Activated CD8-positive, alpha-beta T cell treated with anti-CD3 and anti-CD28 coated beads for 36 hours (primary cell): Measurements from ENCODE around the gene ART1. TPM values are rescaled to one million over a fixed set of nuclear protein-coding genes. Genes with fewer than 3 reads are reported as not detected.

Experiments used
- ATAC-seq: fragments of 200-7000 bp; cut with Tn5 transposase; one replicate; pipeline ENCODE4 v1.10.0; 2021; ENCODE audit warnings: mild to moderate bottlenecking, moderate library complexity
- CTCF ChIA-PET: fragments of 350-600 bp; sonication (Branson Sonifier 250); formaldehyde crosslinking; loops from one replicate; lab custom pipeline; 2021; ENCODE audit warnings: antibody characterized with exemption; lab: Charles Lee
- POLR2A ChIA-PET: fragments of 350-600 bp; sonication (Branson Sonifier 250); formaldehyde crosslinking; loops from one replicate; lab custom pipeline; 2021; ENCODE audit warnings: antibody characterized with exemption; lab: Charles Lee
- DNase-seq: peaks from one replicate; pipeline ENCODE4 v3.0.0-alpha.2; 2020
- H3K27ac Mint-ChIP-seq: one replicate; pipeline ENCODE4 v1.8.0; 2021; ENCODE audit warnings: mild to moderate bottlenecking, mixed read lengths
- H3K27me3 Mint-ChIP-seq: one replicate; pipeline ENCODE4 v1.8.0; 2021; ENCODE audit warnings: mixed read lengths
- H3K36me3 Mint-ChIP-seq: one replicate; pipeline ENCODE4 v1.8.0; 2021; ENCODE audit warnings: low read depth, mixed read lengths
- H3K4me1 Mint-ChIP-seq: one replicate; pipeline ENCODE4 v1.8.0; 2021; ENCODE audit warnings: low read depth, mixed read lengths
- H3K4me3 Mint-ChIP-seq: one replicate; pipeline ENCODE4 v1.8.0; 2021; ENCODE audit warnings: mild to moderate bottlenecking, moderate library complexity, mixed read lengths
- H3K9me3 Mint-ChIP-seq: one replicate; pipeline ENCODE4 v1.8.0; 2021; ENCODE audit warnings: mixed read lengths
- CTCF ChIP-seq: fragments of 200-600 bp; IDR thresholded peaks from one replicate; pipeline ENCODE4 v1.8.0; 2022; ENCODE audit warnings: antibody characterized with exemption, mild to moderate bottlenecking
- intact Hi-C: fragments of 100-400 bp; cut with micrococcal nuclease; formaldehyde crosslinking; loops from one replicate; pipeline ENCODE4 v1.10.0; 2022
- total RNA-seq, 2 experiments: library from RNA; stranded (reverse); gene quantifications; one replicate each; pipeline ENCODE4 v1.2.3, GENCODE V29; 2021

ART1 gene
- total RNA-seq, 2 experiments from 2014 or later: not detected

DNA sequence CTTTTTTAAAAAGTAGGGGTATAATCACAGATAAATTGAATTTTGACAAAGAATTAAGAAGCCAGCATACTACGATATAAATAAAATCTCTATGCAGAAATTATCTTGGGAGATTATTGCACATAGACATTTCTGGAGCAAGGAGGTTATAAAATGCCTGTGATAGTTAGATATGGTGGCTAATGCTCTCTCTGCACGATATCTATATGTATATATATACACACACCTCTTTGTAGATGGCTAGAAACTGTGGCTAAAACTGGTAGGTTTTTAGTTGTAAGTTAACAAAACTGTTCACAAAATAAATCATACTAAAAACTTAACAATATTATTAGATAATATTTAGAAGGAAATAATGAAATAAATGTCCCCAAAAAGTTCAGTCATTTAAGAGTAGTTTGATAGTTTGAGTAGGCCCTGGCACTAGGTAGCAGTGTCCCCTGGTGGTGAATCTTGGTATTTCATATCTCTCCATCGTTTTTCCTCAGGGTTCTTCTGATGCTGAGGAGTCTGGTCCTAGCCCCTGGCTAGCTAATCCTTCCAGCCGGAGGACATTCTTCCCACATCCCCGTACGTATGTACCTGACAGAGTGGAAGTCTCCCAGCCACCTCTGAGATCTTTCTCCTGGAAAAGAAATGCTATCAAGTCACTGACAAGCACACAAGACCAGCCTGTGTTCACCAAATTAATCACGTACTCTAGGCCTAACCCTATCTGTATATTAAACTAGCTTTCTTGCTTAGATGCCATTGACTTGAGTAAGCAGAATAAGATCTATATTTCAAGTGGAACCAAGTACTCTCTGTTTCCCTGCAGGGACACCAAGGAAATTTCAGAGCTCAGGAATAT lies 35.3 kb upstream of the ART1 start:
- H3K4me1 Mint-ChIP-seq: peaks cover 6% of the 10 kb centered on the region
- H3K27ac Mint-ChIP-seq: no peak overlapping the region
- POLR2A ChIA-PET: no interaction called here
- H3K36me3 Mint-ChIP-seq: no peaks in the 10 kb centered on the region
- intact Hi-C loops: no loop called here
- peak; percentile 84 for TF ChIP-seq CTCF
- DNase-seq (peak; percentile 25), ATAC-seq (peak; percentile 66)
- no peak overlapping the region for H3K4me3 Mint-ChIP-seq
- H3K27me3 Mint-ChIP-seq: no peaks in the 10 kb centered on the region
- H3K9me3 Mint-ChIP-seq: no peaks in the 10 kb centered on the region
- CTCF ChIA-PET: interaction anchor here (0.7 to 2.4 kb wide), 9 partner anchors 9 to 198 kb away, joined by 3 to 9 read pairs (median 5); no protein-coding TSS in a partner anchor

DNA sequence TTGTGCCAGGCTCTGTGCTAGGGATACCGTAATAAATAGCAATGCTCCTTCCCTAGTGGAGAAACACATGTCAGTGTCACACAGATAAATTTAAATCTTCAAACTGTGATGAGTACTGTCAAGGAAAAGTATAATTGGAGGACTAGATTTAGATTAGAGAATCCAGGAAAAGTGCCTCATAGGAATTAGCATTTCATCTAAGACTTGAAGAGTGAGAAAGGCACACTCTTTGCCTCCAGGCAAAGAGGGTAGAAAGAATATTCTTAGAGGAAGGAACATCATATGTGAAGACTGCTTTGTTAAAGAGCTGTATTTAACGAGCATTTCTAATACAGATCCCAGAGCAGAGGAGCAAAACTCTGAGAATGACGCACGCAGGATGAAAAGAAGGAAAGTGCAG lies 34.1 kb upstream of the ART1 start:
- Mint-ChIP-seq H3K4me1 (peaks cover 10% of the 10 kb centered on the region), H3K4me3 (no peak overlapping the region), H3K27me3 (no peaks in the 10 kb centered on the region), H3K36me3 (no peaks in the 10 kb centered on the region), H3K9me3 (no peaks in the 10 kb centered on the region), H3K27ac (no peak overlapping the region)
- ATAC-seq (no peak), DNase-seq (no peak)
- no peak for TF ChIP-seq CTCF
- intact Hi-C loops: no loop called here
- ChIA-PET POLR2A (no interaction called here), CTCF (interaction anchor here (1.2 to 2.4 kb wide), 4 partner anchors 20 to 197 kb away, joined by 3 to 9 read pairs (median 5); no protein-coding TSS in a partner anchor)

DNA sequence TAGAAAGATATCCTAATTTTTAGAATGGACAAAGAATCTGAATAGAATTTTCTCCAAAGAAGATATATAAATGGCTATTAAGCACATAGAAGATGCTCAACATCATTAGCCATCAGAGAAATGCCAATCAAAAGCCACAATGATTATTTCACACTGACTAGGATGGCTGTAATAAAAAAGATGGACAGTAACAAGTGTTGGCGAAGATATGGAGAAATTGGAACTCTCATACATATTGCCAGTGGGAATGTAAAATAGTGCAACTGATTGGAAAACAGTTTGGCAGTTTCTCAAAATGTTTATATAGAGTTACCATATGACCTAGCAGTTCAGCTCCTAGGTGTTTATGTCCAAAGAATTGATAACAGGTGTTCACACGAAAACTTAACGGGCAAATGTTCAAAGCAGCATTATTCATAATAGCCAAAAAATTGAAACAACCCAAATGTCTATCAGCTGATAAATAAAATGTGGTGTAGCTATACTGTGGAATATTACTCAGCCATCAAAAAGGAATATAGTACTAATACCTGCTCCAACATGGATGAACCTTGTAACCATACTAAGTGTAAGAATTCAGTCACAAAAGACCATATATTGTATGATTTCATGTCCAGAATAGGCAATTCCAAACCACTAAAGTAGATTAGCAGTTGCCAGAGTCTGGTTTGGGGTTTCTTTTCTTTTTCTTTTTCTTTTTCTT lies 32.8 kb upstream of the ART1 start:
- POLR2A ChIA-PET: no interaction called here
- Mint-ChIP-seq H3K4me1 (peaks cover 10% of the 10 kb centered on the region), H3K27ac (no peak overlapping the region), H3K27me3 (no peaks in the 10 kb centered on the region), H3K4me3 (no peak overlapping the region), H3K9me3 (no peaks in the 10 kb centered on the region), H3K36me3 (no peaks in the 10 kb centered on the region)
- DNase-seq (no peak), ATAC-seq (no peak)
- intact Hi-C loops: no loop called here
- CTCF ChIA-PET: no interaction called here
- TF ChIP-seq CTCF: no peak

DNA sequence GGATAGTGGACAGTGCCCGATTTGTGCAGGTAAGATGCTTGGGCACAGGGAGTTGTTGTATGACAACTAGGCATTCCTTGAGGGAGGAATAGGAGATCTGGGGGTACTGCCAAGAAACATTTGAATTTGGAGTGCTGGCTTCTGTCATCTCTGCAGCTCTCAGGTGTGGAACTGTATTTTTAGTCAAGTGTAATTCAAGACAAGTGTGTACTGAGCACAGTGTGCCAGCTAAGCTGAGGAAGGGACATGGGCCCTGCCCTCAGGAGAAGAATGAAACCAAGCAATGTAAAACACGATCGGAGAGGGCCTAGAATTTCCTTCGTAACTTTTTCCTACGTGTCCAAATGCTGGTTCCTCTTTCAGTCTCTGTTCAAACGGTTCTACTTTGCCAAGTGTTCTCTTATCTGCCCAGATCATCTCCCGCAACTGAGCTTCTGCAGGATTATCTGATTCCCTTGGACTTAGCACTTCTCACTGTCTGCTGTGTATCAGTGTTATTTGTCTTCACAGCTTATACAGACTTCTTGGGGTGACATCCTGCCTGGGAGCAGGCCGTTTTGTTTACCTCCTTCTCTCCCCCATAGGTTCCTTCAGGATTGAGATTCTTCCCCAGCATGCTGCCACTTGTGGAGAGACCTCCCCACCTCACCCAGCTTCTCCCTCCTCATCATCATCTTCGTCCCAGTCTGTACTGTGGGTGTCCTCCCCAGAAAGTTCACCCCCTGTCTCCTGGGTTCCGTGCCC lies 30.8 kb upstream of the ART1 start:
- no peak for DNase-seq
- ChIA-PET POLR2A (interaction anchor here (1.3 kb wide), 1 partner anchor 12 kb away, joined by 3 read pairs; no protein-coding TSS in a partner anchor), CTCF (no interaction called here)
- H3K27ac Mint-ChIP-seq: no peak overlapping the region
- peak; percentile 13 for ATAC-seq
- intact Hi-C loops: no loop called here
- H3K4me1 Mint-ChIP-seq: peaks cover 10% of the 10 kb centered on the region
- no peaks in the 10 kb centered on the region for H3K9me3 Mint-ChIP-seq
- H3K27me3 Mint-ChIP-seq: no peaks in the 10 kb centered on the region
- no peaks in the 10 kb centered on the region for H3K36me3 Mint-ChIP-seq
- TF ChIP-seq CTCF: no peak
- no peak overlapping the region for H3K4me3 Mint-ChIP-seq
